Vagina (tissue), 2 donors: ENCODE data around the gene ERFE. TPM values are rescaled to one million over a fixed set of nuclear protein-coding genes. Genes with fewer than 3 reads are reported as not detected.

ENCODE experiments used
- DNase-seq, 2 donors: peaks; one replicate each; pipeline ENCODE4 v3.0.0-alpha.2; 2017; ENCODE audit errors: extremely low spot score in 2 of 2
- H3K27ac ChIP-seq: fragments of 200-600 bp; sonication (generic); one replicate; pipeline ENCODE4 v1.5.1; 2019
- H3K27me3 ChIP-seq: fragments of 200-600 bp; sonication (generic); one replicate; pipeline ENCODE4 v1.5.1; 2019
- H3K36me3 ChIP-seq, 2 donors: fragments of 200-600 bp; sonication (generic); one replicate each; pipeline ENCODE4 v1.5.1; 2017 to 2019
- H3K4me1 ChIP-seq: fragments of 200-600 bp; sonication (generic); one replicate; pipeline ENCODE4 v1.5.1; 2019
- H3K4me3 ChIP-seq, 2 donors: fragments of 200-600 bp; sonication (generic); 1 replicate in 1 of 2; 2 replicates in 1 of 2; pipeline ENCODE4 v1.5.1; 2016 to 2019
- H3K9me3 ChIP-seq: fragments of 200-600 bp; sonication (generic); one replicate; pipeline ENCODE4 v1.5.1; 2019
- CTCF ChIP-seq, 3 experiments: fragments of 450-650 bp in 2 of 3; fragments of 200-600 bp in 1 of 3; sonication (generic) in 1 of 3; IDR thresholded peaks; one replicate each; pipeline ENCODE4 v1.5.1; 2017 to 2019; ENCODE audit warnings: antibody characterized with exemption in 3 of 3, mild to moderate bottlenecking in 2 of 3, moderate library complexity in 2 of 3
- POLR2A ChIP-seq, 2 donors: fragments of 450-650 bp; IDR thresholded peaks; one replicate each; pipeline ENCODE4 v1.6.1; 2017; ENCODE audit warnings: antibody characterized with exemption in 2 of 2, mild to moderate bottlenecking in 2 of 2, moderate library complexity in 2 of 2
- POLR2AphosphoS5 ChIP-seq, 2 donors: sonication (generic); formaldehyde crosslinking; IDR thresholded peaks; one replicate each; pipeline ENCODE4 v1.9.0; 2017; ENCODE audit warnings: antibody characterized with exemption in 2 of 2, mild to moderate bottlenecking in 2 of 2, low read depth in 1 of 2; ENCODE audit not compliant: insufficient read depth in 1 of 2
- intact Hi-C: fragments of 100-400 bp; cut with DNase I; formaldehyde crosslinking; loops from one replicate; pipeline ENCODE4 v1.15.1; 2023
- total RNA-seq: library from RNA; depleted of rRNA; stranded (reverse); fragments of >200 nt; gene quantifications from one replicate; pipeline ENCODE4 v1.2.3, GENCODE V29; 2016

Gene ERFE
- total RNA-seq, 1 donor from 2014 or later: not detected

DNA sequence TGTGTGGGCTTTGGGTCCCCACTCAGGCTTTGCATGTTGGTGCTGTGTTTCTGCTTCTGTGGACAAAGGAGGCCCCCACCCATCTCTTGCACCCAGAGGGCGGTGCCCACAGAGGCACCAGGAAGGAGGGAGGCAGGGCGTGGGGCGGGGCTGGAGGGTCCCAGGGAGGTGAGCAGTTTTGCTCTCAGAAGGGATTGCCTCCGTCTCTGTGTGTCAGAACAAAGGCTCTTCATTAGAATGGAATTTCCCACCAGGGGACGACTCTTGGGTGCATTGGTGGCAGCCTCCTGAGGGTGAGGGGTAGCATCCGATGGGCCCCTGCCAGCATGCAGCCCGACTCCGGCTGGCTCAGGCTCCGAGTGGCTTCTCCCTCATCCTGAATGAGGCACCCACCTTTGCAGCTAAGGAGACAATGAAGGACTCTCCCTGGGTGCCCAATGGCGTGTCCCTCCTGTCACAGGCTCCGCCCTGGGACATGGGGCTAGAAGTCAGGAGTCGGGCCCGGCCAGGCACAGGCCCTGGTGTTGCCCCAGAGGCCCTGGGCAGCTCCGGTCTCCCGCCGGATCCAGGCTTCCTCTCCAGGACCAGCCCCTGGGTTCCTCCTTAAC, 7.0 kb upstream of the ERFE start:
- no peaks in the 10 kb centered on the region for H3K4me1 ChIP-seq
- no peak overlapping the region for H3K27ac ChIP-seq
- no peaks in the 10 kb centered on the region for H3K36me3 ChIP-seq
- no peak for DNase-seq
- no peak overlapping the region for H3K4me3 ChIP-seq
- no peaks in the 10 kb centered on the region for H3K9me3 ChIP-seq
- H3K27me3 ChIP-seq: no peaks in the 10 kb centered on the region
- TF ChIP-seq POLR2A (IDR thresholded peaks at IDR 0.05) (no peak), POLR2AphosphoS5 (IDR thresholded peaks at IDR 0.05; ENCODE audit: insufficient read depth in 1 of 2, low read depth in 1 of 2) (no peak), CTCF (IDR thresholded peaks at IDR 0.05) (no peak)
- intact Hi-C loops: no loop called here

DNA sequence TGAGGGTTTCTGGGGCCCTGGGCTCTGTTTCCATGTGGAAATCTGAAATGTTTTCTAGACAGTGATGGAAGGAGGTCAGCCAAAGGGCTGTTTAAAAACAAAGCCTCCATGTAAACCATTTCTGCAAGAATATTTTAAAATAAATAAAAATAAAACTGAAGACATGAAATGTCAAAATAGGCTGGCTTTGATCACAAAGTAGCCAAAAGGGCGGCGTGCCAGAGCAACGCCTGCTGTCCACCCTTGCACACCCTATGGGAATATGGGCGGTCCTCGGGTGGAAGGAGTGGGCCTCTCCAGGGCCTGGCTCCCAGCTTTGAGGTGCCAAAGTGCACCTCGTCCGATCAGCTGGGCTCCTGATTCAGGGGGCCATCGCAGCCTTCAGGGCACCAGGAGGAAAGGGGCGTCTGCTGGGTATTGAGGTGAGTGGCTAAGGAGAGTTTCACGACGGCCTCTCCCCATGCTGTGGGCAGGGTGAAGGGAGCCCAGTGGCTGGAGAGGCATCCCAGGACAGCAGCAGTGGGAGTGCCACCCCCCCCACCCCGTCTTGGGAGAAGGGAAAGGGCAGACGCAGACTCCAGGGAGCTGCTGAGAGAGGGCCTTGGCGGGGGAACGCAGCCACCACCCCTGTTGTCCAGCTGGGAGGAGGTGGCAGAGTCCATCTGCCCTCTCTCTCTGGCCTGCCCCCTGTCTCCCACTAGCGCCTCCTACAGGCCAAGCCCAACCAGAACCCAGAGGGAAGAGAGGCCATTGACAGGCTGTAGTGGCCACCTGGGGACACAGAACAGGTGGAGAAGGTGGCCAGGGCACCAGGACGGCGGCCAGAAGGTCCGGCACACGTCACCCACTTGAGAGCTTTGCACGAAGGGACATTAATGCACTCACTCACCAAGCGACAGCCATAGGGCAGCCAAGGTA, 5.7 kb upstream of the ERFE start:
- H3K27ac ChIP-seq: no peak overlapping the region
- no peaks in the 10 kb centered on the region for H3K4me1 ChIP-seq
- no peaks in the 10 kb centered on the region for H3K27me3 ChIP-seq
- H3K4me3 ChIP-seq: no peak overlapping the region
- no peaks in the 10 kb centered on the region for H3K36me3 ChIP-seq
- H3K9me3 ChIP-seq: no peaks in the 10 kb centered on the region
- TF ChIP-seq POLR2A (IDR thresholded peaks at IDR 0.05): no peak
- no peak for TF ChIP-seq CTCF (IDR thresholded peaks at IDR 0.05)
- TF ChIP-seq POLR2AphosphoS5 (IDR thresholded peaks at IDR 0.05; ENCODE audit: insufficient read depth in 1 of 2, low read depth in 1 of 2): no peak
- intact Hi-C loops: no loop called here
- no peak for DNase-seq

DNA sequence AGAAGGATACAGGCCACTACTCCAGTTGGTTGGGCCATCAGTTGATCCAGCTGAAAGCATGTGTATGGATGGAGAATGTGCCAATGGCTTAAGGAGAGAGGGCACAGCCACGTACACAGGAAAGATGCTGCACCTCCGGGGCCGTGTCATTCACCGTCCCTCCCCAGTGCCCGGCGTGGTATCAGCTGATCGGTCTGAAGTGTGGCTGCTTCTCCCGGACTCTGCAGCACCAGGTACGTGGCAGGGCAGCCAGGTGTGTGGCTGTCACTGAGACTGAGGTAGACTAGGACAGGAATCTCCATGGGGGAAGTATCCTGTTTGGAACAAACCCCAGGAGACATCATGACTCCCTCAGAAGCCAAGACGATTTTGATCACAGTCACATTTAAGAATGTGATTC, 4.2 kb upstream of the ERFE start:
- Histone ChIP-seq H3K4me1 (peaks cover 6% of the 10 kb centered on the region), H3K27me3 (no peaks in the 10 kb centered on the region), H3K4me3 (no peak overlapping the region), H3K27ac (no peak overlapping the region), H3K9me3 (no peaks in the 10 kb centered on the region), H3K36me3 (no peaks in the 10 kb centered on the region)
- no peak for DNase-seq
- TF ChIP-seq CTCF (IDR thresholded peaks at IDR 0.05): no peak
- intact Hi-C loops: no loop called here

- H3K9me3 ChIP-seq: no peaks in the 10 kb centered on the region
- no peak overlapping the region for H3K27ac ChIP-seq
- H3K4me1 ChIP-seq: peaks cover 6% of the 10 kb centered on the region
- no peaks in the 10 kb centered on the region for H3K27me3 ChIP-seq
- TF ChIP-seq CTCF (IDR thresholded peaks at IDR 0.05) (no peak), POLR2A (IDR thresholded peaks at IDR 0.05) (no peak), POLR2AphosphoS5 (IDR thresholded peaks at IDR 0.05; ENCODE audit: insufficient read depth in 1 of 2, low read depth in 1 of 2) (peak in 1 of 2 donors; percentile 65)
- no peak for DNase-seq
- intact Hi-C loops: no loop called here
- H3K4me3 ChIP-seq: no peak overlapping the region
- no peaks in the 10 kb centered on the region for H3K36me3 ChIP-seq
Measured at GRCh38 chr2:238155051-238155760, 3.6 kb upstream of the ERFE start.
